ENCODE data around the gene NR4A1. TPM values are rescaled to one million over a fixed set of nuclear protein-coding genes. Genes with fewer than 3 reads are reported as not detected.

The NR4A1 gene
- polyA plus RNA-seq, 4 donors = 6.7 to 100 (median 34.7) TPM

- Histone ChIP-seq H3K27me3 (ENCODE audit: control insufficient read depth in 3 of 3, insufficient read depth in 3 of 3, low read length in 3 of 3) (peaks cover 0 to 25% (median 0%) of the 10 kb centered on the region in 3 donors), H3K9me3 (ENCODE audit: control insufficient read depth in 2 of 2, insufficient read depth in 1 of 2, low read depth in 1 of 2, low read length in 1 of 2) (peaks cover 0 to 6% of the 10 kb centered on the region in 2 donors), H3K27ac (ENCODE audit: low read depth in 1 of 3, low read length in 2 of 3) (no peak overlapping the region), H3K36me3 (ENCODE audit: control insufficient read depth in 3 of 3, insufficient read depth in 2 of 3, low read depth in 1 of 3, low read length in 3 of 3) (peaks cover 0 to 43% (median 0%) of the 10 kb centered on the region in 3 donors), H3K4me1 (ENCODE audit: control insufficient read depth in 3 of 3, insufficient read depth in 2 of 3, low read depth in 1 of 3, low read length in 2 of 3) (peaks cover 0 to 20% (median 0%) of the 10 kb centered on the region in 3 donors), H3K4me3 (ENCODE audit: low read depth in 1 of 3, low read length in 3 of 3) (no peak overlapping the region)
- FAIRE-seq (no peak), DNase-seq (no peak)
- WGBS, 3 donors = 73 to 88% (median 78%) methylated on average over 16 of the region's 16 CpGs
Measured at GRCh38 chr12:52013626-52014310, 37.5 kb upstream of the NR4A1 start.

- WGBS, 3 donors = 28 to 59% (median 55%) methylated on average over 81 to 93 of the region's 93 CpGs
- no peak for FAIRE-seq
Measured at GRCh38 chr12:52014567-52015530, 36.4 kb upstream of the NR4A1 start.

GRCh38 chr12:52015532-52016041 is 35.7 kb upstream of the NR4A1 start:
- no peak for FAIRE-seq
- 71 to 76% (median 75%) methylated on average over 9 to 10 of the region's 10 CpGs for WGBS, 3 donors
- Histone ChIP-seq H3K27me3 (ENCODE audit: control insufficient read depth in 3 of 3, insufficient read depth in 3 of 3, low read length in 3 of 3) (peaks cover 0 to 21% (median 0%) of the 10 kb centered on the region in 3 donors), H3K27ac (ENCODE audit: low read depth in 1 of 3, low read length in 2 of 3) (no peak overlapping the region), H3K4me3 (ENCODE audit: low read depth in 1 of 3, low read length in 3 of 3) (no peak overlapping the region), H3K9me3 (ENCODE audit: control insufficient read depth in 2 of 2, insufficient read depth in 1 of 2, low read depth in 1 of 2, low read length in 1 of 2) (peaks cover 0 to 6% of the 10 kb centered on the region in 2 donors), H3K4me1 (ENCODE audit: control insufficient read depth in 3 of 3, insufficient read depth in 2 of 3, low read depth in 1 of 3, low read length in 2 of 3) (peaks cover 0 to 13% (median 0%) of the 10 kb centered on the region in 3 donors), H3K36me3 (ENCODE audit: control insufficient read depth in 3 of 3, insufficient read depth in 2 of 3, low read depth in 1 of 3, low read length in 3 of 3) (peaks cover 0 to 38% (median 0%) of the 10 kb centered on the region in 3 donors)
- DNase-seq = no peak

More at GRCh38 chr12:52014567-52015530, 36.4 kb upstream of the NR4A1 start:
- peaks cover 0 to 23% (median 0%) of the 10 kb centered on the region in 3 donors for H3K27me3 ChIP-seq (ENCODE audit: control insufficient read depth in 3 of 3, insufficient read depth in 3 of 3, low read length in 3 of 3)
- no peak overlapping the region for H3K4me3 ChIP-seq (ENCODE audit: low read depth in 1 of 3, low read length in 3 of 3)
- peak in 1 of 2 donors; percentile 50 for DNase-seq
- H3K4me1 ChIP-seq (ENCODE audit: control insufficient read depth in 3 of 3, insufficient read depth in 2 of 3, low read depth in 1 of 3, low read length in 2 of 3) = peaks cover 0 to 17% (median 0%) of the 10 kb centered on the region in 3 donors
- peaks cover 0 to 40% (median 0%) of the 10 kb centered on the region in 3 donors for H3K36me3 ChIP-seq (ENCODE audit: control insufficient read depth in 3 of 3, insufficient read depth in 2 of 3, low read depth in 1 of 3, low read length in 3 of 3)
- H3K27ac ChIP-seq (ENCODE audit: low read depth in 1 of 3, low read length in 2 of 3) = no peak overlapping the region
- H3K9me3 ChIP-seq (ENCODE audit: control insufficient read depth in 2 of 2, insufficient read depth in 1 of 2, low read depth in 1 of 2, low read length in 1 of 2) = peaks cover 0 to 6% of the 10 kb centered on the region in 2 donors

- DNase-seq (no peak), FAIRE-seq (no peak)
- Histone ChIP-seq H3K27ac (ENCODE audit: low read depth in 1 of 3, low read length in 2 of 3) (no peak overlapping the region), H3K9me3 (ENCODE audit: control insufficient read depth in 2 of 2, insufficient read depth in 1 of 2, low read depth in 1 of 2, low read length in 1 of 2) (no peaks in the 10 kb centered on the region), H3K4me1 (ENCODE audit: control insufficient read depth in 3 of 3, insufficient read depth in 2 of 3, low read depth in 1 of 3, low read length in 2 of 3) (peaks cover 0 to 8% (median 1%) of the 10 kb centered on the region in 3 donors), H3K36me3 (ENCODE audit: control insufficient read depth in 3 of 3, insufficient read depth in 2 of 3, low read depth in 1 of 3, low read length in 3 of 3) (peaks cover 0 to 16% (median 0%) of the 10 kb centered on the region in 3 donors), H3K27me3 (ENCODE audit: control insufficient read depth in 3 of 3, insufficient read depth in 3 of 3, low read length in 3 of 3) (peaks cover 0 to 29% (median 0%) of the 10 kb centered on the region in 3 donors), H3K4me3 (ENCODE audit: low read depth in 1 of 3, low read length in 3 of 3) (no peak overlapping the region)
- WGBS, 3 donors = 49 to 73% (median 61%) methylated on average over 4 of the region's 4 CpGs
Measured at GRCh38 chr12:52018433-52019112, 32.7 kb upstream of the NR4A1 start.

- FAIRE-seq (no peak), DNase-seq (no peak)
- WGBS, 3 donors = 30 to 61% (median 39%) methylated on average over 12 to 13 of the region's 13 CpGs
Measured at GRCh38 chr12:52019113-52019770, 32.0 kb upstream of the NR4A1 start.

GRCh38 chr12:52020539-52021336 is 30.5 kb upstream of the NR4A1 start:
- DNase-seq = peak in 1 of 2 donors; percentile 59
- Histone ChIP-seq H3K27ac (ENCODE audit: low read depth in 1 of 3, low read length in 2 of 3) (no peak overlapping the region), H3K4me1 (ENCODE audit: control insufficient read depth in 3 of 3, insufficient read depth in 2 of 3, low read depth in 1 of 3, low read length in 2 of 3) (peaks cover 0 to 17% (median 1%) of the 10 kb centered on the region in 3 donors), H3K4me3 (ENCODE audit: low read depth in 1 of 3, low read length in 3 of 3) (no peak overlapping the region), H3K36me3 (ENCODE audit: control insufficient read depth in 3 of 3, insufficient read depth in 2 of 3, low read depth in 1 of 3, low read length in 3 of 3) (peaks cover 0 to 3% (median 0%) of the 10 kb centered on the region in 3 donors), H3K9me3 (ENCODE audit: control insufficient read depth in 2 of 2, insufficient read depth in 1 of 2, low read depth in 1 of 2, low read length in 1 of 2) (no peaks in the 10 kb centered on the region), H3K27me3 (ENCODE audit: control insufficient read depth in 3 of 3, insufficient read depth in 3 of 3, low read length in 3 of 3) (peaks cover 0 to 13% (median 0%) of the 10 kb centered on the region in 3 donors)
- no peak for FAIRE-seq
- 23 to 30% (median 28%) methylated on average over 9 of the region's 9 CpGs for WGBS, 3 donors

More at GRCh38 chr12:52019113-52019770, 32.0 kb upstream of the NR4A1 start:
- H3K9me3 ChIP-seq (ENCODE audit: control insufficient read depth in 2 of 2, insufficient read depth in 1 of 2, low read depth in 1 of 2, low read length in 1 of 2) = no peaks in the 10 kb centered on the region
- H3K36me3 ChIP-seq (ENCODE audit: control insufficient read depth in 3 of 3, insufficient read depth in 2 of 3, low read depth in 1 of 3, low read length in 3 of 3) = peaks cover 0 to 11% (median 0%) of the 10 kb centered on the region in 3 donors
- H3K4me3 ChIP-seq (ENCODE audit: low read depth in 1 of 3, low read length in 3 of 3) = no peak overlapping the region
- no peak overlapping the region for H3K27ac ChIP-seq (ENCODE audit: low read depth in 1 of 3, low read length in 2 of 3)
- peaks cover 0 to 24% (median 0%) of the 10 kb centered on the region in 3 donors for H3K27me3 ChIP-seq (ENCODE audit: control insufficient read depth in 3 of 3, insufficient read depth in 3 of 3, low read length in 3 of 3)
- peaks cover 0 to 13% (median 1%) of the 10 kb centered on the region in 3 donors for H3K4me1 ChIP-seq (ENCODE audit: control insufficient read depth in 3 of 3, insufficient read depth in 2 of 3, low read depth in 1 of 3, low read length in 2 of 3)

- Histone ChIP-seq H3K4me3 (ENCODE audit: low read depth in 1 of 3, low read length in 3 of 3) (peak overlapping the region; percentile 41 to 59 (median 48)), H3K4me1 (ENCODE audit: control insufficient read depth in 3 of 3, insufficient read depth in 2 of 3, low read depth in 1 of 3, low read length in 2 of 3) (peaks cover 0 to 25% (median 1%) of the 10 kb centered on the region in 3 donors), H3K36me3 (ENCODE audit: control insufficient read depth in 3 of 3, insufficient read depth in 2 of 3, low read depth in 1 of 3, low read length in 3 of 3) (no peaks in the 10 kb centered on the region), H3K27ac (ENCODE audit: low read depth in 1 of 3, low read length in 2 of 3) (peak overlapping the region in 1 of 3 donors; percentile 68), H3K9me3 (ENCODE audit: control insufficient read depth in 2 of 2, insufficient read depth in 1 of 2, low read depth in 1 of 2, low read length in 1 of 2) (no peaks in the 10 kb centered on the region), H3K27me3 (ENCODE audit: control insufficient read depth in 3 of 3, insufficient read depth in 3 of 3, low read length in 3 of 3) (peaks cover 0 to 10% (median 0%) of the 10 kb centered on the region in 3 donors)
- DNase-seq (no peak), FAIRE-seq (no peak)
- 5 to 11% (median 5%) methylated on average over 14 of the region's 14 CpGs for WGBS, 3 donors
Measured at GRCh38 chr12:52022841-52023181, 28.4 kb upstream of the NR4A1 start.

Measured in small intestine (tissue), 7 donors.